ENCODE measurements around the gene P2RX4. TPM values are rescaled to one million over a fixed set of nuclear protein-coding genes. Genes with fewer than 3 reads are reported as not detected.

Gene P2RX4
- total and polyA plus RNA-seq, 2 of the 13 experiments (the other 11 are each of a cell fraction or from before 2014, with no cell fraction given) = 13.8 to 30.8 TPM

DNA sequence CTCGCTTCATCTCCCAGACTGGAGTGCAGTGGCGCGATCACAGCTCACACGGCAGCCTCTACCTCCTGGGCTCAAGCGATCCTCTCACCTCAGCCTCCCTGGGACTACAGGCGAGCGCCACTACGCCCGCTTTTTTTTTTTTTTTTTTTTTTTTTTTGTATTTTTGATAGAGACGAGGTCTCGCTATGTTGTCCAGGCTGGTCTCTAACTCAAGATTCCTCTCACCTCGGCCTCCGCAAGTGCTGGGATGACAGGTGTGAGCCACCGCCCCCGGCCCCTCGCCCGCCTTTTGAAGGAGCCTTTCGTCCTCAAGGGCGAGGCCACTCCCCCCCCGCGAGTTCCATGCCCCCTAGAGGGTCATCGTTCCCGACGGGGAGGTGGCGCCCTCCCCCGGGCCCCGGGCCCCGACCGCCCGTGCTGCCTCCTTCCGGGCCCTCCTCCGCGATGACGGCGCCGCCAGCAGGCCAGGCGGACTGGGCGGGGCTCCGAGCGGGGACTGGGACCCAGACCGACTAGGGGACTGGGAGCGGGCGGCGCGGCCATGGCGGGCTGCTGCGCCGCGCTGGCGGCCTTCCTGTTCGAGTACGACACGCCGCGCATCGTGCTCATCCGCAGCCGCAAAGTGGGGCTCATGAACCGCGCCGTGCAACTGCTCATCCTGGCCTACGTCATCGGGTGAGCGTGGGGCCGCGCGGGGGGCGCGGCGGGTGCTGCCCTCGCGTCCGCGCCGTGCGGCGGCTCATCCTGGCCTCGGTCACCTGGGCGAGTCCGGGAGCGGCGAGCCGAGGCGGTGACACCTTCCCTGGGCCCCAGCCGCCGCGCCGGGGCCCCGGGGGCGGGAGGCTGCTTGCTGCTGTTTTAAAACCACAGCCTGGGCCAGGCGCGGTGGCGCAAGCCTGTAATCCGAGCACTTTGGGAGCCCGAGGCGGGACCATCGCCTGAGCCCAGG, at the start of gene P2RX4 (continued):
- TF ChIP-seq TOE1 (CRISPR knock-in tag; IDR thresholded peaks at IDR 0.05) (no peak), RBM39 (IDR thresholded peaks at IDR 0.05; ENCODE audit: low read depth, low read length, poor library complexity, severe bottlenecking) (peak; percentile 58), MAF1 (CRISPR knock-in tag; IDR thresholded peaks at IDR 0.05; ENCODE audit: borderline replicate concordance) (peak; percentile 33; the same call in 1 of the 2 replicates), ZNF749 (CRISPR knock-in tag; IDR thresholded peaks at IDR 0.05; ENCODE audit: borderline replicate concordance) (peak; percentile 81), EED (CRISPR knock-in tag; IDR thresholded peaks at IDR 0.05) (peak; percentile 77), SIN3B (IDR thresholded peaks at IDR 0.05; ENCODE audit: low read length) (no peak), KDM6A (CRISPR knock-in tag; IDR thresholded peaks at IDR 0.05; ENCODE audit: low read depth) (no peak), ARNT (IDR thresholded peaks at IDR 0.05) (no peak), YEATS4 (CRISPR knock-in tag; IDR thresholded peaks at IDR 0.05; ENCODE audit: borderline replicate concordance) (peak; percentile 81; the same call in 1 of the 2 replicates), PHF8 (CRISPR knock-in tag; IDR thresholded peaks at IDR 0.05) (peak; percentile 91), ONECUT2 (CRISPR knock-in tag; IDR thresholded peaks at IDR 0.05) (no peak), ZMYM2 (CRISPR knock-in tag; IDR thresholded peaks at IDR 0.05) (peak; percentile 48; the same call in 1 of the 2 replicates), KDM4B (CRISPR knock-in tag; IDR thresholded peaks at IDR 0.05) (no peak), ZNF619 (CRISPR knock-in tag; IDR thresholded peaks at IDR 0.05) (no peak), ZNF331 (CRISPR knock-in tag; IDR thresholded peaks at IDR 0.05) (peak; percentile 57), AKAP8 (CRISPR knock-in tag; IDR thresholded peaks at IDR 0.05) (no peak), GFI1 (CRISPR knock-in tag; IDR thresholded peaks at IDR 0.05; ENCODE audit: borderline replicate concordance) (no peak), CREM (IDR thresholded peaks at IDR 0.05) (no peak), CREM (CRISPR knock-in tag; IDR thresholded peaks at IDR 0.05) (no peak), RXRA (CRISPR knock-in tag; IDR thresholded peaks at IDR 0.05) (peak; percentile 45), ZFX (CRISPR knock-in tag; IDR thresholded peaks at IDR 0.05; ENCODE audit: low read depth) (peak; percentile 94), ZFP1 (CRISPR knock-in tag; IDR thresholded peaks at IDR 0.05) (no peak)
- TF ChIP-seq, protein P1, sequence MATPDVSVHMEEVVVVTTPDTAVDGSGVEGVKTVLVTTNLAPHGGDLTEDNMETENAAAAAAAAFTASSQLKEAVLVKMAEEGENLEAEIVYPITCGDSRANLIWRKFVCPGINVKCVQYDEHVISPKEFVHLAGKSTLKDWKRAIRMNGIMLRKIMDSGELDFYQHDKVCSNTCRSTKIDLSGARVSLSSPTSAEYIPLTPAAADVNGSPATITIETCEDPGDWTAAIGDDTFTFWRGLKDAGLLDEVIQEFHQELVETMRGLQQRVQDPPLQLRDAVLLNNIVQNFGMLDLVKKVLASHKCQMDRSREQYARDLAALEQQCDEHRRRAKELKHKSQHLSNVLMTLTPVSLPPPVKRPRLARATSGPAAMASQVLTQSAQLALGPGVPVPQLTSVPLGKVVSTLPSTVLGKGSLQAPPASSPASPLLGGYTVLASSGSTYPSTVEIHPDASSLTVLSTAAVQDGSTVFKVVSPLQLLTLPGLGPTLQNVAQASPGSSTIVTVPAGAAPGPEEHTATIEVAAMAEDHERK (CRISPR knock-in tag; IDR thresholded peaks at IDR 0.05; ENCODE audit: low read depth) = no peak
- TF ChIP-seq, protein P2, sequence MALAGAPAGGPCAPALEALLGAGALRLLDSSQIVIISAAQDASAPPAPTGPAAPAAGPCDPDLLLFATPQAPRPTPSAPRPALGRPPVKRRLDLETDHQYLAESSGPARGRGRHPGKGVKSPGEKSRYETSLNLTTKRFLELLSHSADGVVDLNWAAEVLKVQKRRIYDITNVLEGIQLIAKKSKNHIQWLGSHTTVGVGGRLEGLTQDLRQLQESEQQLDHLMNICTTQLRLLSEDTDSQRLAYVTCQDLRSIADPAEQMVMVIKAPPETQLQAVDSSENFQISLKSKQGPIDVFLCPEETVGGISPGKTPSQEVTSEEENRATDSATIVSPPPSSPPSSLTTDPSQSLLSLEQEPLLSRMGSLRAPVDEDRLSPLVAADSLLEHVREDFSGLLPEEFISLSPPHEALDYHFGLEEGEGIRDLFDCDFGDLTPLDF (CRISPR knock-in tag; IDR thresholded peaks at IDR 0.05) = peak; percentile 25; the same call in 1 of the 2 replicates
- TF ChIP-seq, protein P3, sequence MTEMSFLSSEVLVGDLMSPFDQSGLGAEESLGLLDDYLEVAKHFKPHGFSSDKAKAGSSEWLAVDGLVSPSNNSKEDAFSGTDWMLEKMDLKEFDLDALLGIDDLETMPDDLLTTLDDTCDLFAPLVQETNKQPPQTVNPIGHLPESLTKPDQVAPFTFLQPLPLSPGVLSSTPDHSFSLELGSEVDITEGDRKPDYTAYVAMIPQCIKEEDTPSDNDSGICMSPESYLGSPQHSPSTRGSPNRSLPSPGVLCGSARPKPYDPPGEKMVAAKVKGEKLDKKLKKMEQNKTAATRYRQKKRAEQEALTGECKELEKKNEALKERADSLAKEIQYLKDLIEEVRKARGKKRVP (CRISPR knock-in tag; IDR thresholded peaks at IDR 0.05) = peak in 1 of 2 experiments; percentile 34; a peak in 1 of 4 replicates
- TF ChIP-seq, protein P4, sequence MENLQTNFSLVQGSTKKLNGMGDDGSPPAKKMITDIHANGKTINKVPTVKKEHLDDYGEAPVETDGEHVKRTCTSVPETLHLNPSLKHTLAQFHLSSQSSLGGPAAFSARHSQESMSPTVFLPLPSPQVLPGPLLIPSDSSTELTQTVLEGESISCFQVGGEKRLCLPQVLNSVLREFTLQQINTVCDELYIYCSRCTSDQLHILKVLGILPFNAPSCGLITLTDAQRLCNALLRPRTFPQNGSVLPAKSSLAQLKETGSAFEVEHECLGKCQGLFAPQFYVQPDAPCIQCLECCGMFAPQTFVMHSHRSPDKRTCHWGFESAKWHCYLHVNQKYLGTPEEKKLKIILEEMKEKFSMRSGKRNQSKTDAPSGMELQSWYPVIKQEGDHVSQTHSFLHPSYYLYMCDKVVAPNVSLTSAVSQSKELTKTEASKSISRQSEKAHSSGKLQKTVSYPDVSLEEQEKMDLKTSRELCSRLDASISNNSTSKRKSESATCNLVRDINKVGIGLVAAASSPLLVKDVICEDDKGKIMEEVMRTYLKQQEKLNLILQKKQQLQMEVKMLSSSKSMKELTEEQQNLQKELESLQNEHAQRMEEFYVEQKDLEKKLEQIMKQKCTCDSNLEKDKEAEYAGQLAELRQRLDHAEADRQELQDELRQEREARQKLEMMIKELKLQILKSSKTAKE (CRISPR knock-in tag; IDR thresholded peaks at IDR 0.05; ENCODE audit: borderline replicate concordance) = peak; percentile 55; the same call in 1 of the 2 replicates
